ENCODE data around the gene EPHA8. TPM values are rescaled to one million over a fixed set of nuclear protein-coding genes. Genes with fewer than 3 reads are reported as not detected.

The EPHA8 gene
- total and polyA plus RNA-seq, 9 of the 15 experiments (the other 6 are each of a cell fraction or from before 2014, with no cell fraction given), result not detected

- no peak for TF ChIP-seq CC2D1A (IDR thresholded peaks at IDR 0.05)
- TF ChIP-seq, protein P1, sequence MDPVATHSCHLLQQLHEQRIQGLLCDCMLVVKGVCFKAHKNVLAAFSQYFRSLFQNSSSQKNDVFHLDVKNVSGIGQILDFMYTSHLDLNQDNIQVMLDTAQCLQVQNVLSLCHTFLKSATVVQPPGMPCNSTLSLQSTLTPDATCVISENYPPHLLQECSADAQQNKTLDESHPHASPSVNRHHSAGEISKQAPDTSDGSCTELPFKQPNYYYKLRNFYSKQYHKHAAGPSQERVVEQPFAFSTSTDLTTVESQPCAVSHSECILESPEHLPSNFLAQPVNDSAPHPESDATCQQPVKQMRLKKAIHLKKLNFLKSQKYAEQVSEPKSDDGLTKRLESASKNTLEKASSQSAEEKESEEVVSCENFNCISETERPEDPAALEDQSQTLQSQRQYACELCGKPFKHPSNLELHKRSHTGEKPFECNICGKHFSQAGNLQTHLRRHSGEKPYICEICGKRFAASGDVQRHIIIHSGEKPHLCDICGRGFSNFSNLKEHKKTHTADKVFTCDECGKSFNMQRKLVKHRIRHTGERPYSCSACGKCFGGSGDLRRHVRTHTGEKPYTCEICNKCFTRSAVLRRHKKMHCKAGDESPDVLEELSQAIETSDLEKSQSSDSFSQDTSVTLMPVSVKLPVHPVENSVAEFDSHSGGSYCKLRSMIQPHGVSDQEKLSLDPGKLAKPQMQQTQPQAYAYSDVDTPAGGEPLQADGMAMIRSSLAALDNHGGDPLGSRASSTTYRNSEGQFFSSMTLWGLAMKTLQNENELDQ (CRISPR knock-in tag; IDR thresholded peaks at IDR 0.05; ENCODE audit: borderline replicate concordance), result no peak
Observed at GRCh38 chr1:22643381-22643780, 80.1 kb downstream of the EPHA8 start, which contains the start of gene C1QC (continued).

DNA sequence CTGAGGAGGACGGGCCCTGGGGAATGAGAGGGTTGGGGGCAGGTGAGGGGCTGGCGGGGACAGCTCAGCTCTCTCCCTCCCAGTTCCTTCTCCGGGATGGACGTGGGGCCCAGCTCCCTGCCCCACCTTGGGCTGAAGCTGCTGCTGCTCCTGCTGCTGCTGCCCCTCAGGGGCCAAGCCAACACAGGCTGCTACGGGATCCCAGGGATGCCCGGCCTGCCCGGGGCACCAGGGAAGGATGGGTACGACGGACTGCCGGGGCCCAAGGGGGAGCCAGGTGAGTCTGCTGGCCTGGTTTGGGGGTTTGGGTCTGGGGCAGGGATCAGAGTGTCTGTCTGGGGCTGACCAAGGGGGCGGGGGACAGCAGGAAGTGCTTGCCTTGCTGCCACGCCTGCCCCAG lies 80.6 kb downstream of the EPHA8 start:
- no peaks in the 10 kb centered on the region for H3K79me2 ChIP-seq (ENCODE audit: control insufficient read depth, insufficient read depth, low read length)
- peaks cover 31% of the 10 kb centered on the region for H4K20me1 ChIP-seq (replicated peaks; ENCODE audit: control insufficient read depth, insufficient read depth, low read length)
- H3K36me3 ChIP-seq (ENCODE audit: control insufficient read depth, insufficient read depth, low read length), result no peaks in the 10 kb centered on the region
- ChIA-PET CTCF (ENCODE audit: low intra/inter-chr PET ratio) (interaction anchor here (0.7 to 6.1 kb wide), 2 partner anchors 221 to 286 kb away, joined by 4 to 96 read pairs; no protein-coding TSS in a partner anchor), POLR2A (interaction anchor here (0.6 kb wide), 1 partner anchor 1101 kb away, joined by 3 read pairs; no protein-coding TSS in a partner anchor)
- no peak overlapping the region for H2AFZ ChIP-seq (ENCODE audit: low read depth, low read length)
- no TSS peak for BruUV-seq (replicated peaks)
- no peak overlapping the region for H3K4me2 ChIP-seq (ENCODE audit: insufficient read depth, low read length)
- FAIRE-seq (no peak), DNase-seq (ENCODE audit: extremely low read depth in 1 of 4, low spot score in 3 of 4) (no peak), ATAC-seq (no peak)
- peaks cover 7 to 41% of the 10 kb centered on the region in 2 experiments; a peak in 4 of 5 replicates for H3K27me3 ChIP-seq (ENCODE audit: control insufficient read depth in 2 of 2, insufficient read depth in 2 of 2, low read length in 2 of 2)
- no peak overlapping the region for H3K27ac ChIP-seq (ENCODE audit: extremely low read depth, low read depth, low read length)
- H3K9ac ChIP-seq (ENCODE audit: insufficient read depth in 1 of 2, low read depth in 2 of 2, low read length in 2 of 2), result 0 out of 4 replicates have a peak overlapping the region, but pooled peaks of 1 of the 2 experiments have one; percentile 24
- in situ Hi-C loops (cut with MboI) (no loop called here), intact Hi-C loops (cut with micrococcal nuclease) (loop anchor here (2.0 to 5.0 kb wide), 3 partner anchors 97 to 511 kb away; no protein-coding TSS in a partner anchor)
- H3K9me1 ChIP-seq (ENCODE audit: control insufficient read depth, insufficient read depth, low read length), result no peaks in the 10 kb centered on the region
- H3K4me1 ChIP-seq (replicated peaks in 1 of 2; ENCODE audit: control insufficient read depth in 2 of 2, insufficient read depth in 2 of 2, low read length in 2 of 2), result peaks cover 0 to 9% of the 10 kb centered on the region in 2 experiments; a peak in 3 of 5 replicates
- no peak overlapping the region for H3K4me3 ChIP-seq
- H3K9me3 ChIP-seq (replicated peaks; ENCODE audit: control insufficient read depth, insufficient read depth, low read depth, low read length), result no peaks in the 10 kb centered on the region
- 2% methylated on average over 11 of the region's 12 CpGs for WGBS (ENCODE audit: insufficient coverage, low coverage, missing lambda C conversion rate)
- TF ChIP-seq ZNF431 (CRISPR knock-in tag; IDR thresholded peaks at IDR 0.05), result no peak
- TF ChIP-seq NCOA2 (IDR thresholded peaks at IDR 0.05; ENCODE audit: partially characterized antibody in 2 of 2), result no peak
- TF ChIP-seq JUN (IDR thresholded peaks at IDR 0.05; ENCODE audit: borderline replicate concordance, low read depth, low read length), result no peak
- no peak for TF ChIP-seq JUN (CRISPR knock-in tag; IDR thresholded peaks at IDR 0.05; ENCODE audit: borderline replicate concordance)
- no peak for TF ChIP-seq FOXP1 (CRISPR knock-in tag; IDR thresholded peaks at IDR 0.05)
- TF ChIP-seq NCOA6 (IDR thresholded peaks at IDR 0.05), result no peak
- TF ChIP-seq PHB2 (IDR thresholded peaks at IDR 0.05; ENCODE audit: low read depth), result no peak
- TF ChIP-seq ZNF561 (CRISPR knock-in tag; conservative IDR thresholded peaks at IDR 0.05), result no peak
- no peak for TF ChIP-seq SP2 (IDR thresholded peaks at IDR 0.05; ENCODE audit: extremely low read depth, low read depth, low read length, poor library complexity, severe bottlenecking)
- no peak for TF ChIP-seq TGIF2 (CRISPR knock-in tag; IDR thresholded peaks at IDR 0.05)
- no peak for TF ChIP-seq RAD21 (CRISPR knock-in tag; conservative IDR thresholded peaks at IDR 0.05 in 1 of 2, IDR thresholded peaks at IDR 0.05 in 1 of 2)
- no peak for TF ChIP-seq FOXJ3 (CRISPR knock-in tag; IDR thresholded peaks at IDR 0.05)
- TF ChIP-seq ZNF324 (CRISPR knock-in tag; IDR thresholded peaks at IDR 0.05), result no peak
- TF ChIP-seq, protein P2, sequence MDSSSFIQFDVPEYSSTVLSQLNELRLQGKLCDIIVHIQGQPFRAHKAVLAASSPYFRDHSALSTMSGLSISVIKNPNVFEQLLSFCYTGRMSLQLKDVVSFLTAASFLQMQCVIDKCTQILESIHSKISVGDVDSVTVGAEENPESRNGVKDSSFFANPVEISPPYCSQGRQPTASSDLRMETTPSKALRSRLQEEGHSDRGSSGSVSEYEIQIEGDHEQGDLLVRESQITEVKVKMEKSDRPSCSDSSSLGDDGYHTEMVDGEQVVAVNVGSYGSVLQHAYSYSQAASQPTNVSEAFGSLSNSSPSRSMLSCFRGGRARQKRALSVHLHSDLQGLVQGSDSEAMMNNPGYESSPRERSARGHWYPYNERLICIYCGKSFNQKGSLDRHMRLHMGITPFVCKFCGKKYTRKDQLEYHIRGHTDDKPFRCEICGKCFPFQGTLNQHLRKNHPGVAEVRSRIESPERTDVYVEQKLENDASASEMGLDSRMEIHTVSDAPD (CRISPR knock-in tag; IDR thresholded peaks at IDR 0.05), result no peak
- TF ChIP-seq ZNF12 (CRISPR knock-in tag; IDR thresholded peaks at IDR 0.05), result no peak
- no peak for TF ChIP-seq MTF1 (CRISPR knock-in tag; IDR thresholded peaks at IDR 0.05; ENCODE audit: borderline replicate concordance)
- no peak for TF ChIP-seq CREBBP (IDR thresholded peaks at IDR 0.05; ENCODE audit: low read depth, low read length)

Measured in K562 (cell line).